Hepatocyte (in vitro differentiated cells): Measurements from ENCODE around the gene OR5P2.

Experiments
- EZH2 ChIP-seq: fragments of 200-600 bp; sonication (generic); IDR thresholded peaks from 2 replicates; pipeline ENCODE4 v1.6.1; 2016; ENCODE audit warnings: antibody characterized with exemption, mild to moderate bottlenecking, borderline replicate concordance
- TF ChIP-seq, protein P1 (sequence below): fragments of 200-600 bp; sonication (generic); IDR thresholded peaks from 2 replicates; pipeline ENCODE4 v1.5.1; 2016; ENCODE audit warnings: antibody characterized with exemption, mild to moderate bottlenecking; ENCODE audit not compliant: poor library complexity

DNA sequence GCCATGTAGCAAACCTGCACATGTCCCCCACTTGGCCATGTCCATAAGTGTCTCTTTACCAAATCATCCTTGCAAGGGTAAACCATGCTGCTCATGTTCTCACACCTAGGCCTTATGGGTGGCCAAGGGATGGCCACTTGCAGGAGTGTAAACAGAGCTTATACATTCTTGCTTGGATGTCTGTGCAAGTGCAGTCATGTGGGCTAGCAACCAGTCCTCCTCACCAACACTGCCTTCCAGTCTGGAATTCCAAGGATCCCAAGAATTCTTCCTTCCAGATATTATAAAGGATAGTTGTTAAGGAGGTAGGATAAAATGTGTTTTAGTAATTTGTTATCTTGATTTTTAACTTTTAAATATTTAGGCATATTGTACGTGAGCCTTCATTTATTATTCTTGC is 47.8 kb upstream of the OR5P2 start:
- TF ChIP-seq, protein P1, sequence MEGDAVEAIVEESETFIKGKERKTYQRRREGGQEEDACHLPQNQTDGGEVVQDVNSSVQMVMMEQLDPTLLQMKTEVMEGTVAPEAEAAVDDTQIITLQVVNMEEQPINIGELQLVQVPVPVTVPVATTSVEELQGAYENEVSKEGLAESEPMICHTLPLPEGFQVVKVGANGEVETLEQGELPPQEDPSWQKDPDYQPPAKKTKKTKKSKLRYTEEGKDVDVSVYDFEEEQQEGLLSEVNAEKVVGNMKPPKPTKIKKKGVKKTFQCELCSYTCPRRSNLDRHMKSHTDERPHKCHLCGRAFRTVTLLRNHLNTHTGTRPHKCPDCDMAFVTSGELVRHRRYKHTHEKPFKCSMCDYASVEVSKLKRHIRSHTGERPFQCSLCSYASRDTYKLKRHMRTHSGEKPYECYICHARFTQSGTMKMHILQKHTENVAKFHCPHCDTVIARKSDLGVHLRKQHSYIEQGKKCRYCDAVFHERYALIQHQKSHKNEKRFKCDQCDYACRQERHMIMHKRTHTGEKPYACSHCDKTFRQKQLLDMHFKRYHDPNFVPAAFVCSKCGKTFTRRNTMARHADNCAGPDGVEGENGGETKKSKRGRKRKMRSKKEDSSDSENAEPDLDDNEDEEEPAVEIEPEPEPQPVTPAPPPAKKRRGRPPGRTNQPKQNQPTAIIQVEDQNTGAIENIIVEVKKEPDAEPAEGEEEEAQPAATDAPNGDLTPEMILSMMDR: no peak
- no peak for TF ChIP-seq EZH2
